Mucosa of descending colon (tissue), 3 donors: ENCODE measurements around the gene CCDC24. TPM values are rescaled to one million over a fixed set of nuclear protein-coding genes. Genes with fewer than 3 reads are reported as not detected.

Experiments
- ATAC-seq: fragments of 200-7000 bp; cut with Tn5 transposase; one replicate; pipeline ENCODE4 v1.9.1; 2020; ENCODE audit warnings: mild to moderate bottlenecking, moderate library complexity
- DNase-seq, 3 donors: peaks; one replicate each; pipeline ENCODE4 v3.0.0-alpha.2; 2020
- H3K36me3 ChIP-seq: fragments of 200-600 bp; one replicate; pipeline ENCODE4 v1.8.0; 2021; ENCODE audit warnings: low read depth, mild to moderate bottlenecking
- H3K4me1 ChIP-seq: fragments of 200-600 bp; one replicate; pipeline ENCODE4 v1.8.0; 2021; ENCODE audit warnings: low read depth, mild to moderate bottlenecking
- H3K4me3 ChIP-seq: fragments of 200-600 bp; one replicate; pipeline ENCODE4 v1.8.0; 2021; ENCODE audit warnings: mild to moderate bottlenecking
- H3K9me3 ChIP-seq: fragments of 200-600 bp; one replicate; pipeline ENCODE4 v1.8.0; 2021; ENCODE audit warnings: mild to moderate bottlenecking
- intact Hi-C, 2 donors: fragments of 100-400 bp; cut with DNase I in 1 of 2; cut with micrococcal nuclease in 1 of 2; formaldehyde crosslinking; loops; one replicate each; pipeline versions ENCODE4 v1.11.0 to v1.11.1; 2022; cut with DNase I, micrococcal nuclease
- total RNA-seq, 3 donors: library from RNA; stranded (reverse); fragmentation: NEBNext Ultra II Directional in 2 of 3; extraction: Animal tissue kit (Norgen Biotek cat#: 25700) in 2 of 3; gene quantifications; one replicate each; pipeline versions ENCODE4 v1.2.1 to v1.2.4, GENCODE V29; 2021 to 2023
- TF ChIP-seq, protein P1 (sequence below): fragments of 200-600 bp; IDR thresholded peaks from one replicate; pipeline ENCODE4 v1.8.0; 2022; ENCODE audit warnings: antibody characterized with exemption, mild to moderate bottlenecking
- donor health status: DM: no; HTN: no; CAD: no; lungs with moderate emphysema.
- donor health status: DM: no; HTN: no; CAD: no.
- donor health status: DM: no; HTN: yes; CAD: no.

The CCDC24 gene
- total RNA-seq, 3 donors from 2014 or later: 13.4 to 19.6 (median 16.9) TPM

DNA sequence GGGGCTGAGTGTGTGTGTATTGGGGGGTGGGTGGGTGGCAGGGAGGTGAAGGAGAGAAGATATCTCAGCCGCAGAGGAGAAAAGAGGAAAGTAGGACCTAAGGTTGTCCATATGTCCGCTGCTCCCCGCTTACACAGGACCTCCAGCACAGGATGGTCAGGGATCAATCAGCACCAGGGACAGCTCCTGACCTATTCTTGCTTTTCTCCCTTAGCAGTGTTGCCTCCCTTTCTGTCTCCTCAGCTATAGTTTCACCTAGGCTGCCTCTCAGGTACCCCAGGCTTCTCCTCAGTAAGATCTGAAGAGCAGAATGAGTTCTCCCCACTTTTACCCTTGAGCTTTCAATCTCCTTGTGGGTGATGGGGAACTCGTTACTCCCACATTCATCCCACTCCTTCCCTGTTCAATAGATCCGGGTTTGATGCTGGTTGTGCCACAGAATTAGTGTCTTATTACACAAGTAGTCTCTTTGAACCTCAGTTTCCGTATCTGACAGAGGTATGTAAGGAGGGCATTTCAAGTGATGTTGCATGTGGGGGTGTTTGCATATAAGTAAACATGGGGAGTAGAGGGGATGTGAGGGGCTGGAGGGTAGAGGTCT is 23.0 kb upstream of the CCDC24 start:
- DNase-seq (peak in 1 of 3 donors; percentile 58), ATAC-seq (no peak)
- Histone ChIP-seq H3K4me1 (peaks cover 10% of the 10 kb centered on the region), H3K36me3 (no peaks in the 10 kb centered on the region), H3K9me3 (no peaks in the 10 kb centered on the region), H3K4me3 (no peak overlapping the region)
- TF ChIP-seq, protein P1, sequence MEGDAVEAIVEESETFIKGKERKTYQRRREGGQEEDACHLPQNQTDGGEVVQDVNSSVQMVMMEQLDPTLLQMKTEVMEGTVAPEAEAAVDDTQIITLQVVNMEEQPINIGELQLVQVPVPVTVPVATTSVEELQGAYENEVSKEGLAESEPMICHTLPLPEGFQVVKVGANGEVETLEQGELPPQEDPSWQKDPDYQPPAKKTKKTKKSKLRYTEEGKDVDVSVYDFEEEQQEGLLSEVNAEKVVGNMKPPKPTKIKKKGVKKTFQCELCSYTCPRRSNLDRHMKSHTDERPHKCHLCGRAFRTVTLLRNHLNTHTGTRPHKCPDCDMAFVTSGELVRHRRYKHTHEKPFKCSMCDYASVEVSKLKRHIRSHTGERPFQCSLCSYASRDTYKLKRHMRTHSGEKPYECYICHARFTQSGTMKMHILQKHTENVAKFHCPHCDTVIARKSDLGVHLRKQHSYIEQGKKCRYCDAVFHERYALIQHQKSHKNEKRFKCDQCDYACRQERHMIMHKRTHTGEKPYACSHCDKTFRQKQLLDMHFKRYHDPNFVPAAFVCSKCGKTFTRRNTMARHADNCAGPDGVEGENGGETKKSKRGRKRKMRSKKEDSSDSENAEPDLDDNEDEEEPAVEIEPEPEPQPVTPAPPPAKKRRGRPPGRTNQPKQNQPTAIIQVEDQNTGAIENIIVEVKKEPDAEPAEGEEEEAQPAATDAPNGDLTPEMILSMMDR: no peak
- intact Hi-C loops: no loop called here

DNA sequence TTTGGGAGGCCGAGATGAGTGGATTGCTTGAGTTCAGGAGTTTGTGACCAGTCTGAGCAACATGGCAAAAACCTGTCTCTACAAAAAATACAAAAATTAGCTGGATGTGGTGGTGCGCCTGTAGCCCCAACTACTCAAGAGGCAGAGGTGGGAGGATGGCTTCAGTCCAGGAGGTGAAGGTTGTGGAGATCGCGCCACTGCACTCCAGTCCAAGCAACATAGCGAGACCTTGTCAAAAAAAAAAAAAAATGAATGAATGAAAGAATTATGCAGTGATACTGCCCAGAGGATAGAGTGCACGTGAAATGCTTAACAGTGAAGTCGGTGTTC is 22.0 kb upstream of the CCDC24 start:
- ATAC-seq (no peak), DNase-seq (no peak)
- H3K4me1 ChIP-seq: peaks cover 19% of the 10 kb centered on the region
- no peaks in the 10 kb centered on the region for H3K36me3 ChIP-seq
- intact Hi-C loops: no loop called here
- peak overlapping the region; percentile 36 for H3K4me3 ChIP-seq
- TF ChIP-seq, protein P1: no peak
- H3K9me3 ChIP-seq: no peaks in the 10 kb centered on the region

DNA sequence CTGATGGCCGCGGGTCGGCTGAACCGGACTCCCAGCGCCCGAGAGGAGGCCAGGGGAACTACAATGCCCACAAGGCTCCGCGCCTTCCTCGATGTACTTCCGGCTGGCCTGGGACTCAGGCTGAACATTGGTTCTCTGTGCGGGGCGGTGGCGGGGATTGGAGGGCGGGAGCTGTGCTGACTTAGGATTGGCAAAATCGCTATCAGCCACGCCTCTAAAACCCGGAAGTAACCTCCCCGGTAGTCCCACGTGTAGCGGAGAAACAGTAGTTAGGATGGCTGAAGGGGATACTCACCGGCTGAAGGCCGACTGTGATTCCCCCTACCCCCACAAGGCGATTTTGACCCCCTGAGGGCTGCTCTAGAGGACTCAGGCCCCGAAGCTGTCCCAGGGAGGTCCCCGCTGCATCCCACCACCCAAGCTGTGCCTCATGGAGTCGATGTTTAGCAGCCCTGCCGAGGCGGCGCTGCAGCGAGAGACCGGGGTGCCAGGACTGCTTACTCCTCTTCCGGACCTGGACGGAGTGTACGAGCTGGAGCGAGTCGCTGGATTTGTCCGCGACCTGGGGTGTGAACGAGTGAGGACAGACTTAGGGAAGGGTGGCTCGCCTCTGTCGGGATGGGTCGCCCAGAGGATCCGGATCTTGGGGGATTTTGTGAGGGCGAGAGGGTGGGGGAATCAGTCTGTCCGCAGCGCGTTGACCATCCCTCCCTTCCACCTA is 21.5 kb upstream of the CCDC24 start, which contains the start of gene DPH2:
Gene DPH2 (plus strand): TSS at position 265 of the 721 bp plus-strand sequence. CDS start 166 bp downstream, at position 431.
- TF ChIP-seq, protein P1: peak; percentile 9
- intact Hi-C loops: no loop called here
- ATAC-seq: peak; percentile 88
- Histone ChIP-seq H3K9me3 (no peaks in the 10 kb centered on the region), H3K4me1 (peaks cover 23% of the 10 kb centered on the region), H3K4me3 (peak within 1 kb of the TSS; percentile 36), H3K36me3 (no peaks in the 10 kb centered on the region)
- DNase-seq: peak; percentile 96 to 97 (median 97)

DNA sequence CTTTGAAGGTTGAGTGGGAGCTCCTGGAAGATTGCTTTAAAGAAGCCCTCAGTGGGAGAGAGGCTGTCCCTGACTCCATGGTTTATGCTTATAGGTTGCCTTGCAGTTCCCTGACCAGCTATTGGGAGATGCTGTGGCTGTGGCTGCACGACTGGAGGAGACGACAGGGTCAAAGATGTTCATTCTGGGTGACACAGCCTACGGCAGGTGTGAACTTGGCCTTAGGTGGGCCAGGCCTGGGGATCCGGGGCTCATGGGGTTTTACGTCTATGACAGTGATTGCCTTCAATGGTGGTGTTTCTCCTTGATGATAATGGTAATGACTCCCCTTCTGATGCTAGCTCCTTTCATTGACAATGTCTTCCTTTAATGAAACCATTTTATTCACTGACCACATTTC is 20.9 kb upstream of the CCDC24 start:
- Histone ChIP-seq H3K4me1 (peaks cover 23% of the 10 kb centered on the region), H3K9me3 (no peaks in the 10 kb centered on the region), H3K4me3 (peak overlapping the region; percentile 36), H3K36me3 (no peaks in the 10 kb centered on the region)
- TF ChIP-seq, protein P1: no peak
- intact Hi-C loops: no loop called here
- ATAC-seq (no peak), DNase-seq (no peak)

DNA sequence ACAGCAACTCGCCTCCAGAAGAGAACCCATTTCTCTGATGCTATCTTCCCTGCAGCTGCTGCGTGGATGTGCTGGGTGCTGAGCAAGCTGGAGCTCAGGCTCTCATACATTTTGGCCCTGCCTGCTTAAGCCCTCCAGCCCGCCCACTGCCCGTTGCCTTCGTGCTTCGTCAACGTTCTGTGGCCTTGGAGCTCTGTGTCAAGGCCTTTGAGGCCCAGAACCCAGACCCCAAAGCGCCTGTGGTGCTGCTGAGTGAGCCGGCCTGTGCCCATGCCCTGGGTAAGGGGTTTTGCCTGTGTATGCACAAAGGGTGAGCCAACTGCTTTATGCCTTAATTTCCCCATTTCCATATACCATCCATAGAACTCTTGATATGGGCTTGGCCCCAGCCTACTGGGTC is 20.5 kb upstream of the CCDC24 start:
- H3K4me1 ChIP-seq: peaks cover 27% of the 10 kb centered on the region
- no peaks in the 10 kb centered on the region for H3K9me3 ChIP-seq
- TF ChIP-seq, protein P1: no peak
- no peak overlapping the region for H3K4me3 ChIP-seq
- no peak for DNase-seq
- intact Hi-C loops: no loop called here
- H3K36me3 ChIP-seq: no peaks in the 10 kb centered on the region
- no peak for ATAC-seq
